Esophagus squamous epithelium (tissue), 5 donors: ENCODE measurements around the gene MSH6. TPM values are rescaled to one million over a fixed set of nuclear protein-coding genes. Genes with fewer than 3 reads are reported as not detected.

Experiments used
- DNase-seq: peaks from one replicate; lab custom pipeline; 2025; lab: John Stamatoyannopoulos, UW
- H3K27ac ChIP-seq, 4 donors: fragments of 200-600 bp; sonication (generic); one replicate each; pipeline ENCODE4 v1.5.1; 2016 to 2019; ENCODE audit warnings: mild to moderate bottlenecking in 1 of 4
- H3K27me3 ChIP-seq, 4 donors: fragments of 200-600 bp; sonication (generic); 1 replicate in 3 of 4; 2 replicates in 1 of 4; pipeline versions ENCODE4 v1.5.1 to v1.6.0; 2017 to 2021; ENCODE audit warnings: antibody characterized with exemption in 1 of 4
- H3K36me3 ChIP-seq, 3 donors: fragments of 200-600 bp; sonication (generic); one replicate each; pipeline ENCODE4 v1.5.1; 2016 to 2019
- H3K4me1 ChIP-seq, 3 donors: fragments of 200-600 bp; sonication (generic); one replicate each; pipeline ENCODE4 v1.5.1; 2017 to 2019
- H3K4me3 ChIP-seq, 4 donors: fragments of 200-600 bp; sonication (generic); 1 replicate in 3 of 4; 2 replicates in 1 of 4; pipeline ENCODE4 v1.5.1; 2016 to 2019; ENCODE audit warnings: mild to moderate bottlenecking in 2 of 4, moderate library complexity in 1 of 4
- H3K9me3 ChIP-seq, 3 donors: fragments of 200-600 bp; sonication (generic); one replicate each; pipeline ENCODE4 v1.5.1; 2016 to 2019
- CTCF ChIP-seq, 6 experiments: fragments of 450-650 bp in 4 of 6; fragments of 200-600 bp in 2 of 6; sonication (generic) in 2 of 6; IDR thresholded peaks; one replicate each; pipeline ENCODE4 v1.5.1; 2016 to 2019; ENCODE audit warnings: antibody characterized with exemption in 6 of 6, mild to moderate bottlenecking in 4 of 6, moderate library complexity in 4 of 6
- POLR2A ChIP-seq, 4 donors: fragments of 450-650 bp; IDR thresholded peaks; one replicate each; pipeline ENCODE4 v1.6.1; 2017; ENCODE audit warnings: antibody characterized with exemption in 4 of 4, mild to moderate bottlenecking in 4 of 4, moderate library complexity in 3 of 4
- WGBS, 2 donors: methylation state at CpG; one replicate each; pipeline ENCODE4 v1.1.5; 2018; 5-methylcytosine and 5-hydroxymethylcytosine counted together
- intact Hi-C: fragments of 100-400 bp; cut with DNase I; formaldehyde crosslinking; loops from one replicate; pipeline ENCODE4 v1.15.0; 2022
- total RNA-seq, 4 donors: library from RNA; depleted of rRNA; stranded (reverse); fragments of >200 nt; gene quantifications; one replicate each; pipeline ENCODE4 v1.1.0, GENCODE V29; 2016
- donor health status: DM: yes; HTN: yes; CAD: no.

The MSH6 gene
- total RNA-seq, 4 donors from 2014 or later: 22.7 to 29.5 (median 25.4) TPM

DNA sequence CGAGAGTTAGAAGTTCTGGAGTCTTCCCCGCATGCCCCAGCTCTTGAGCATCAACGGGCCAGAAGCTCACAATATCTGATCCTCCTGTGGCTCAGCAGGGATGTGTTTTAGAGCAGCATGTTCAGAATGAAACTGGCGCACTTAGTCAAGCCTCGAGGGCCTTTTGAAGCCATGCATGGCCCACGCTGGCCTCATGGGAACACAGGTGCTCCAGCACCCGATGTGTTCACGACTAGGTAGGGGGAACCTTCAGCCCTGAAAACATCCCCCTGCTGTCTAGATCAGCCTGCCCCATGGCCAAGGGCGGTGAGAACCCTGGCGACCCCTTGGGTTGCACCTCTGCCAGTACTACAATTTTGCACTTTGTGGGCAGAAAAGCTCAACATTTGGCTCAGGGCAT is 32.8 kb downstream of the MSH6 start:
- WGBS, 2 donors: 89 to 96% methylated on average over 9 to 10 of the region's 10 CpGs
- Histone ChIP-seq H3K4me3 (no peak overlapping the region), H3K27me3 (no peaks in the 10 kb centered on the region), H3K4me1 (no peaks in the 10 kb centered on the region), H3K36me3 (peaks cover 5 to 100% (median 20%) of the 10 kb centered on the region in 3 donors), H3K9me3 (no peaks in the 10 kb centered on the region), H3K27ac (no peak overlapping the region)
- no peak for DNase-seq
- intact Hi-C loops: no loop called here
- no peak for TF ChIP-seq CTCF (IDR thresholded peaks at IDR 0.05)
- no peak for TF ChIP-seq POLR2A (IDR thresholded peaks at IDR 0.05)

- DNase-seq: no peak
- intact Hi-C loops: no loop called here
- Histone ChIP-seq H3K27me3 (no peaks in the 10 kb centered on the region), H3K36me3 (peaks cover 14 to 99% (median 30%) of the 10 kb centered on the region in 3 donors), H3K4me1 (no peaks in the 10 kb centered on the region), H3K27ac (no peak overlapping the region), H3K9me3 (no peaks in the 10 kb centered on the region), H3K4me3 (no peak overlapping the region)
- 86 to 87% methylated on average over 2 of the region's 2 CpGs for WGBS, 2 donors
- no peak for TF ChIP-seq POLR2A (IDR thresholded peaks at IDR 0.05)
- no peak for TF ChIP-seq CTCF (IDR thresholded peaks at IDR 0.05)
Measured at GRCh38 chr2:47818777-47819176, 35.8 kb downstream of the MSH6 start.

DNA sequence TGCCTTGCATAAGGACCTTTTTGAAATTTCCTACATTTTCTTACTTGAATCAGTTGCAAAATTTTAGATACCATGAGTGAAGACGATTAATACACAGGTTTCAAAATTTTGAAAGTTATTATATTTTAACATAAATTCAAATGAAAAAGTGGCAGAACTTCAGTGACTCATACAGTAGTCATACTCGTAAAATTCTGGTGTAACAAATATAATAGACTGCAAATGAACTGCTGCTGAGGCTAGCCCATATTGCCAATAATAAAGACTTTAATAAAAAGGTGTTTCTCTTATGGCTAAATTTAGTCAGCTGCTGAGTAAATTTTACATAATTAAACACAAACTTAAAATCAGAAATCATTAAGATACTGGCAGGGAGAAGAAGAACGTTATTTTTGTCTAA is 36.9 kb downstream of the MSH6 start:
- intact Hi-C loops: no loop called here
- Histone ChIP-seq H3K27me3 (no peaks in the 10 kb centered on the region), H3K4me3 (no peak overlapping the region), H3K36me3 (peaks cover 14 to 99% (median 30%) of the 10 kb centered on the region in 3 donors), H3K4me1 (no peaks in the 10 kb centered on the region), H3K9me3 (no peaks in the 10 kb centered on the region), H3K27ac (no peak overlapping the region)
- no peak for DNase-seq
- WGBS, 2 donors: 79 to 81% methylated on average over 3 of the region's 3 CpGs
- TF ChIP-seq CTCF (IDR thresholded peaks at IDR 0.05) (no peak), POLR2A (IDR thresholded peaks at IDR 0.05) (no peak)

- H3K9me3 ChIP-seq: no peaks in the 10 kb centered on the region
- no peaks in the 10 kb centered on the region for H3K4me1 ChIP-seq
- H3K27me3 ChIP-seq: no peaks in the 10 kb centered on the region
- intact Hi-C loops: no loop called here
- no peak overlapping the region for H3K4me3 ChIP-seq
- TF ChIP-seq CTCF (IDR thresholded peaks at IDR 0.05) (no peak), POLR2A (IDR thresholded peaks at IDR 0.05) (no peak)
- no peak overlapping the region for H3K27ac ChIP-seq
- no peak for DNase-seq
- H3K36me3 ChIP-seq: peaks cover 14 to 99% (median 26%) of the 10 kb centered on the region in 3 donors
Measured at GRCh38 chr2:47822518-47822917, 39.6 kb downstream of the MSH6 start.

- H3K9me3 ChIP-seq: no peaks in the 10 kb centered on the region
- 76 to 78% methylated on average over 2 of the region's 2 CpGs for WGBS, 2 donors
Measured at GRCh38 chr2:47833516-47833968, 50.6 kb downstream of the MSH6 start.

More at GRCh38 chr2:47833516-47833968, 50.6 kb downstream of the MSH6 start:
- DNase-seq: no peak
- no peaks in the 10 kb centered on the region for H3K4me1 ChIP-seq
- H3K36me3 ChIP-seq: peaks cover 0 to 100% (median 27%) of the 10 kb centered on the region in 3 donors
- no peaks in the 10 kb centered on the region for H3K27me3 ChIP-seq
- H3K27ac ChIP-seq: no peak overlapping the region
- intact Hi-C loops: no loop called here
- H3K4me3 ChIP-seq: no peak overlapping the region
- TF ChIP-seq POLR2A (IDR thresholded peaks at IDR 0.05) (no peak), CTCF (IDR thresholded peaks at IDR 0.05) (no peak)
